ENCODE data around the gene CENPH. TPM values are rescaled to one million over a fixed set of nuclear protein-coding genes. Genes with fewer than 3 reads are reported as not detected.

Gene CENPH
- total and polyA plus RNA-seq, 2 of the 8 experiments (the other 6 are each of a cell fraction or from before 2014, with no cell fraction given) = 69.0 to 82.8 TPM

GRCh38 chr5:69217548-69218526, 28.5 kb downstream of the CENPH start (continued):
- TF ChIP-seq TBP (IDR thresholded peaks at IDR 0.05; ENCODE audit: low read depth, low read length) (0 out of 2 replicates have a peak, but pooled peaks have one; percentile 61), BCL11A (IDR thresholded peaks at IDR 0.05; ENCODE audit: low read depth in 2 of 2, low read length in 2 of 2) (no peak), FOSL1 (IDR thresholded peaks at IDR 0.05; ENCODE audit: insufficient read depth, low read depth, low read length) (no peak), ATF2 (IDR thresholded peaks at IDR 0.05; ENCODE audit: low read length) (no peak), RAD21 (IDR thresholded peaks at IDR 0.05 in 1 of 2, conservative IDR thresholded peaks at IDR 0.05 in 1 of 2; ENCODE audit: low read depth in 2 of 2, low read length in 2 of 2) (no peak), POU5F1 (IDR thresholded peaks at IDR 0.05; ENCODE audit: low read depth, low read length) (no peak)

Data from H1 (cell line).